ENCODE data around the gene DET1.
"Not testable (repeated sequence)": the region's sequence is repeated elsewhere in the genome, so short reads cannot be mapped to it uniquely, and the experiment has no call there.

Gene DET1

GRCh38 chr15:88540350-88540749 is 6.1 kb downstream of the DET1 start:
- DNase-seq: not testable (repeated sequence)

- DNase-seq: no peak
These were observed 7.0 kb downstream of the DET1 start for GRCh38 chr15:88539441-88539840.

- DNase-seq: no peak
These were observed 7.5 kb downstream of the DET1 start for GRCh38 chr15:88538972-88539371.

- no peak for DNase-seq
These were observed 8.7 kb downstream of the DET1 start for GRCh38 chr15:88537591-88538317.

GRCh38 chr15:88535607-88536313 is 10.7 kb downstream of the DET1 start:
- DNase-seq: no peak

DNA sequence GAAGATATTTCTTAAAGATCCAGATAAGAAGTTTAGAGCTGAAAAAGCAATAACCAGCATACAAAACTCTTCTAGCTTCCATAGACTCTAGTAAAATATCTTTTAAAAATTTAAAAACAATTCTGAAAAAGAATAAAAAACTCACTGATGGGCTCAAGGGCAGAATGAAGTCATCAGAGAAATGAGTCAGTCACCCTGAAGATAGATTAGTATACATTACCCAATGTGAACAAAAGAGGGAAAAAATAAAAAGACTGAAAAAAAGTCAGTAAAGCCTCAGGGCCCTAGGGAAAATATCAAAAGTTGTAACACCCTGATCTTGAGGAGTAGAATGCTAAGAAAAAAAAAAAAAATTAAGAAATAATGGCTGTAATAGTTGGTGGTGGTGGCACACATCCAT is 11.4 kb downstream of the DET1 start:
- no peak for DNase-seq

GRCh38 chr15:88533376-88533775 is 13.1 kb downstream of the DET1 start:
- DNase-seq: no peak

DNA sequence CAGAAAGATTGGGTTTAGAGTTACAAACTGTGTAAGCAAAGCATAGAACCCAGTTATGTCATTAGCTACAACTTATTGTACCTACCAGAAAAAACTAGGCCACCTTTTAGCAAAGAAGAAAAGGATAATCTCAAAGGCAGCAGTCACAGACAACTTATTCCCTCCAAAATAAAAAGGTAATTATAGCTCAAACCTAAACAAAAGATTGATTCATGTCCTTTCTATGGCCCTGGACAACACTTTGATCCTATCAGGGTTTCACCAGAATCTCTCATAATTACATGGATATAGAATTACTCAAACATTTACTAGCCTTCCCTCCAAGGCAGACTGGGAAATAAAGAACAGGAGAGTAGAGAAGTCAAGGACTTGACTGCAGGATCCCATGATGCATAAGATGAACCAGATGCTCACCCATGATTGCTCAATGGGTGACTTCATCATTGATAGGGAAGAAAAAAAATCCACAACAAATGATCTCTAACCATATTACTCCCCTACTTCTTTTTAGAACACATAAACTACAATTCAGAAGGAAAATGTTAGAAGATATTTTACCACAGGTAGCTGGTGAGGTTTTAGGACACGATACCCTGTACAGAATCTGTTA is 17.4 kb downstream of the DET1 start:
- peak; percentile 4 for DNase-seq

DNA sequence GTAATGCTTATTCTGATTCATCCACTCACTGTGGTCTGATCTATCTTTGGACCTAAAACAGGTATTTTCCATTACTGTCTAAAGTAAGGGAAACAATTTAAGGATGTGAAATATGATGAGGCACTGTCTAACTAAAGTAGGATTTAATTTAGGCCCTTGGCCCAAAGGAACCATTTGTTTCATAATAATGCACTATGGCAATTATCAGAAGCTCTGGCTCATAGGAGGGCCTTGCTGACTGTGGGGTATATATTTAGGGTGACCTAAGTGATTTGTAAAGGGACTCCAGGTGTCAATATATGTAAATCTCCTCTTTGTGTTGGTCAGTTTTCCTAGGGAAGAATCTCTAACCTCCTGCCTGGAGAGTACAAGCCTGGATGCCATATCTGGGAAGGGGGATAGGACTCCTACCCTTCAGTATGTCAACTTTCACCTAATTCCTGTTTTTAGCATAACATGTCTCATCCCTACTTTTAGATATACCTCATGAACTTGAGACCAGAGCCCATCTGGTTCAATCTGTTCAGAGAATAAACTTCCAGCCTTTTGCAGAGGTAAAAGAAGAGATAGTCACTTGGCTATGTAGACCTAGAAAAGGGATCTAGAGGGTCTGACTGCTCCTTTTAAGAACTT is 20.1 kb downstream of the DET1 start:
- DNase-seq: no peak

- DNase-seq: no peak
These were observed 21.1 kb downstream of the DET1 start for GRCh38 chr15:88525418-88525817.

GRCh38 chr15:88524094-88524493 is 22.4 kb downstream of the DET1 start:
- DNase-seq: not testable (repeated sequence)

DNA sequence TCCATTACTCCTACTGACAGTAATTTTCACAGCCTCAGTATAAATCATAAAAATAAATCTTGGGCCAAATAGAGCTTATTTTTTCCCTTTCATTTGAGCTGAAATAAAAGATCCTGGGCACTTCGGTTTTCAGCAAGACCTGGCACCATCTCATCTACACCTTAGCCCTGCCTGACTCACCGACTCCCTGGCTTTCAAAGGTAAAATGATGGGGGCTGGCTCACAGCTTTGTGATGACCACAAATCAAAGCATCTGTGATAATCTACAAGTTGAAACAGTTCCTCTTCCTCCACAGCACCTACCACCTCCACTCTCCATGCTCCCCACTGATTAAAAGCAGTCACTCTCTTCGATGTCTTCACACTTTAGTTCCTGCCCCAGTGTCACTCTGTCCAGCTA is 27.6 kb downstream of the DET1 start:
- DNase-seq: no peak

- DNase-seq: peak; percentile 60
These were observed 33.3 kb downstream of the DET1 start for GRCh38 chr15:88513195-88513594.

DNA sequence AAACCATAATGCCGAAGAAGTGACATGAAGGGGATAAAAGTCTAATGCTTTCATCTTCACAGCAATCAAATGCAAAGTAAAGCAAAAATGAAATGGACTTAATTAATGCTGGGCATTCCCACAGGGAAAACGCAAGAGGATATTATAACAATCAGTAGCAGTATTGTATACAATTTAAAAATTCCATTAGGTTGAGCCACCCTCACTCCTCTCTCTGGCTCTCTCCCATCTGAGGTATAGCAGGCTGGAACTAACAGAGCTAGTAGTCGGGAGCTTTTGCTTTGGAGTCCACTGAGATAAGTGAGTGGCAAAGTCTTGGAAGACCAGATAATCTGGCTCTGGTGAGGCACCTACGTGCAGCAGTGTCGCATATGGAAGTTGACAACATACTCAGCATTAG is 33.9 kb downstream of the DET1 start:
- DNase-seq: peak; percentile 55

DNA sequence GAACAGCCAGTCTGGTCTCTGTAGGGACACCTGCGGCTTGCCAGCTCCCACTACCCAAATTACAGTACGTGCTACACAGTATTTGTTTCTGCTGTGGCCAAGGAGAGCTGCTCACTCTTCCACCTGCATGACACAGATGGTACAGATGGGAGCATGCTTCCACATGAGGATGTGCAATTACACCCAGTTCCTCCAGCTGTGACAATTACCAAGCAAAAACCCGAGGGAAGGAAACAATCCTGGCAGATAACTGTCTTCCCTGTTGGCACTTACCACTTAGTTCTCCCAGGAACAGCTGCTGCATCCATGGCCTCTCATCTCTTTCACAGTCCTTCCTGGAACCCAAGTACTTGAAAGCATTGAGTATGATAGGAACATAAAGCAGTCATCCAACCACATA is 34.4 kb downstream of the DET1 start:
- DNase-seq: no peak

GRCh38 chr15:88511161-88511560 is 35.3 kb downstream of the DET1 start:
- DNase-seq: no peak

- no peak for DNase-seq
These were observed 36.5 kb downstream of the DET1 start for GRCh38 chr15:88509964-88510363.

DNA sequence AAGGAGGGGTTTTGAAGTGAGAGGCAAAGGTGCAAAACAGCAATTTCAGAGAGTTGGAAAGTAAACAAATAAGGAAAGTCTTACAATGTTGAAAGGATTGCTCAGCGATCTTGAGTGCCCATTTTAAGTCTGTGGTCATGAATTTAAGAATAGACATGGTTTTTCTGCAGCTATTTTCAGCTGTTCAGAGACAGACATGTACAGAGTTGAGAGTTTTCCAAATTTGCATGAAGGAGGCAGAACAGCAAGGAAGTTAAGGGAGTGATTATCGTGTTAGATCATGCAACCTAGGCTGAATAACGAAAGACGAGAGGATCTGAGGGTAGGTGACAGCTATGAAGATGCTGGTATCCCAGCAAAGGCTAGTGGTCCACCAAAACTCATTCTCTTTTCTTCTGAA is 37.2 kb downstream of the DET1 start:
- no peak for DNase-seq

DNA sequence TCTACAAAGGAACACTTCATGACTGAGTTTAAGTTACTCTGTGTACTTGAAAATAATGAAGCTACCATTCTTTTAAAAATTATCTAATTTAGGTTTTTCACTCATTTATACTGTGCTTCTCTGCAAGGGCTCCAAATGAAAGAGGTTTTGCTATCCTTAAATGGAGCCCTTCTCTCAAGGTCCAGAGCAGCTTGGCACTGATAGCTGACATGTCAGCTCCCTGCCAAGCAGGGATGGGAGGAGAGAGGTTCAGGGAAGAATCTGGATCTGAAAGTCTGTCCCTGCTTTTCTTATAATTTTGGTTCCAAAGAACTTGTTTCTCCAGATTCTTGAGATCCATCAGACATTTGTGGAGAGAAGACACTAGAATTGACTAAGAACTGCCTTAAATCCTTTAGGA is 39.9 kb downstream of the DET1 start:
- no peak for DNase-seq

DNA sequence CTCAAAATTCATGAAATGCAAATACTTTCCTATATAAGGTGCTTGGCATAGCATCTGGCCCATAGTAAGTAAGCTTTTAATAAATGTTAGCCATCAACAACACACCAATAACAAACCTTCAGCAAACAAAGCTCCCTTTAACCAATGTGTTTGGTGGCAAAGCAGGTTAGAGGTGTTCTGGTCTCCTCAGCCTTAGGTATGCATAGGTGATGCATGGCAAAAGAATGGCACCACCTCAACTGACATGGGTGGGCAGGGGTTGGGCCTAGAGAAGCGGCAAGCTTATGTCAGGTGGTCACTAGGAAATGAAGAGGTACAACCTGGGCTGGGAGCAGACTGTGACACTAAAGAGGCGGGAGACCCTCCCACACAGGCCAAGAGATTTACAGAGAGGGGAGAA is 40.8 kb downstream of the DET1 start:
- DNase-seq: no peak

DNA sequence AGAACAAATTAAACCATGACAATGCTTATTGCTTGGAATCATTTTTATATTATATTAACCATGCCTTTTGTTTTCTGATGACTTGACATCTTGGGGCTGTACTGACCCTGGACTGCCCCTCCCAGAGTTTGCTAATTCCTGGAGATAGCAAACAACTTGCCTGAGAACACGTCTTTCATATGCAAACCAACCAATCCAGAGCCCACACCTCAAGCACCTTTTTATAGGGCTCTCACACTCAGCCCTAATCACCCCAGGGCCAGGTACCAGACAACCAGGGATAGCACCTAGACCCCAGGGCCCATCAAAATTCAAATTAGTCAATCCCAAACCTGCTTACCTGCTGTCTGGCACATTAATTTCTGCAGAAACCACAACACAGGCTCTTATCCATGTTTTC is 42.0 kb downstream of the DET1 start:
- no peak for DNase-seq

- DNase-seq: no peak
These were observed 47.5 kb downstream of the DET1 start for GRCh38 chr15:88498996-88499395.

- no peak for DNase-seq
These were observed 49.2 kb downstream of the DET1 start for GRCh38 chr15:88497109-88497765.

Measured in fibroblast of skin of abdomen (primary cell).